ENCODE measurements around the gene YWHAE. TPM values are rescaled to one million over a fixed set of nuclear protein-coding genes. Genes with fewer than 3 reads are reported as not detected.
"Not testable (repeated sequence)": the region's sequence is repeated elsewhere in the genome, so short reads cannot be mapped to it uniquely, and the experiment has no call there.

YWHAE gene
- total and polyA plus RNA-seq, 9 donors = 288 to 589 (median 452) TPM

GRCh38 chr17:1390432-1391367 lies 9.3 kb downstream of the YWHAE start:
- TF ChIP-seq, protein P1, sequence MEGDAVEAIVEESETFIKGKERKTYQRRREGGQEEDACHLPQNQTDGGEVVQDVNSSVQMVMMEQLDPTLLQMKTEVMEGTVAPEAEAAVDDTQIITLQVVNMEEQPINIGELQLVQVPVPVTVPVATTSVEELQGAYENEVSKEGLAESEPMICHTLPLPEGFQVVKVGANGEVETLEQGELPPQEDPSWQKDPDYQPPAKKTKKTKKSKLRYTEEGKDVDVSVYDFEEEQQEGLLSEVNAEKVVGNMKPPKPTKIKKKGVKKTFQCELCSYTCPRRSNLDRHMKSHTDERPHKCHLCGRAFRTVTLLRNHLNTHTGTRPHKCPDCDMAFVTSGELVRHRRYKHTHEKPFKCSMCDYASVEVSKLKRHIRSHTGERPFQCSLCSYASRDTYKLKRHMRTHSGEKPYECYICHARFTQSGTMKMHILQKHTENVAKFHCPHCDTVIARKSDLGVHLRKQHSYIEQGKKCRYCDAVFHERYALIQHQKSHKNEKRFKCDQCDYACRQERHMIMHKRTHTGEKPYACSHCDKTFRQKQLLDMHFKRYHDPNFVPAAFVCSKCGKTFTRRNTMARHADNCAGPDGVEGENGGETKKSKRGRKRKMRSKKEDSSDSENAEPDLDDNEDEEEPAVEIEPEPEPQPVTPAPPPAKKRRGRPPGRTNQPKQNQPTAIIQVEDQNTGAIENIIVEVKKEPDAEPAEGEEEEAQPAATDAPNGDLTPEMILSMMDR (IDR thresholded peaks at IDR 0.05) = no peak
- TF ChIP-seq EP300 (IDR thresholded peaks at IDR 0.05) = no peak
- TF ChIP-seq POLR2A (IDR thresholded peaks at IDR 0.05) = no peak
- Histone ChIP-seq H3K4me3 (no peak overlapping the region), H3K36me3 (no peaks in the 10 kb centered on the region), H3K27ac (no peak overlapping the region), H3K9me3 (no peaks in the 10 kb centered on the region), H3K27me3 (no peaks in the 10 kb centered on the region), H3K4me1 (ENCODE audit: insufficient read depth) (peaks cover 22% of the 10 kb centered on the region)
- intact Hi-C loops (cut with DNase I) = no loop called here
- WGBS, 3 donors = 10% methylated on average over 6 of the region's 6 CpGs
- no peak for DNase-seq

DNA sequence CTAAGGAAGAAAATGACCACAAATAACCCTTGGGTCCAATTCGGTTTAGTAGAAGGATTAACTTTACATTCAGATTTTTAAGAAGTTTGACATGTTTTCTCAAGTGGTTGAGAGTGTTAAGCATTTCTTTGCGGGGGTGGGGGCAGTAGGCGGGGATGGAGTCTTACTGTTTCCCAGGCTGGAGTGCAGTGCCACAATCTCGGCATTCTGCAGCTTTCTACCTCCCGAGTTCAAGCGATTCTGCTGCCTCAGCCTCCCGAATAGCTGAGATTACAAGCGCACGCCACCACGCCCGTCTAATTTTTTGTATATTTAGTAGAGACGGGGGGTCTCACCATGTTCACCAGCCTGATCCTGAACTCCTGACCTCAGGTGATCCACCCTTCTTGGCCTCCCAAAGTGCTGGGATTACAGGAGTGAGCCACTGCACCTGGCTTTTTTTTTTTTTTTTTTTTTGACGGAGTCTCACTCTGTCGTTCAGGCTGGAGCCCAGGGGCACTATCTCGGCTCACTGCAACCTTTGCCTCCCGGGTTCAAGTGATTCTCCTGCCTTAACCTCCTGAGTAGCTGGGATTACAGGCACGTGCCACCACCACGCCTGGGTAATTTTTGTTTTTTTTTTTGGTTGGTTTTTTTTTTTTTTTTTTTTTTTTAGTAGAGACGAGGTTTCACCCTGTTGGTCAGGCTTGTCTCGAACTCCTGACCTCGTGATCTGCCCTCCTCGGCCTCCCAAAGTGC lies 12.4 kb downstream of the YWHAE start:
- peak overlapping the region; percentile 15 for H3K4me3 ChIP-seq
- H3K36me3 ChIP-seq, H3K27ac ChIP-seq, H3K9me3 ChIP-seq, DNase-seq, H3K27me3 ChIP-seq: not testable (repeated sequence)
- peaks cover 30% of the 10 kb centered on the region for H3K4me1 ChIP-seq (ENCODE audit: insufficient read depth)
- 39 to 51% (median 42%) methylated on average over 22 of the region's 22 CpGs for WGBS, 3 donors
- intact Hi-C loops (cut with DNase I) = loop anchor here in 1 of 4 donors (10.0 kb wide), 1 partner anchor 107 kb away; the partner anchor contains the start of gene MYO1C

DNA sequence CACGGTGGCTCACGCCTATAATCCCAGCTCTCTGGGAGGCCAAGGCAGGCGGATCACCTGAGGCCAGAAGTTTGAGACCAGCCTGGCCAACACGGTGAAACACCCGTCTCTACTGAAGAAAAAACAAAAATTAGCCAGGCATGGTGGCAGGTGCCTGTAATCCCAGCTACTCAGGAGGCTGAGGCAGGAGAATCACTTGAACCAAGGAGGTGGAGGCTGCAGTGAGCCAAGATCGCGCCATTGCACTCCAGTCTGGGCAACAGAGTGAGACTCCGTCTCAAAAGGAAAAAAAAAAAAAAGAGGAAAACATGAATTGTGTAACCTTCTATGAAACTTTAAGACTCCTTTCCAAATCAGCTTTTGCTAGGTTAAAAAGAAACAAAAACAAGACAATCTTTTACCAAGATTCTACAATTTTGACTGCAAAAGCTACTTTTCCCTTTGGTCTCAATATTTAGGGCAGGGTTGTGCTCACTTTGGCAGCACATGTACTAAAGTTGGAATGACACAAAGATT lies 13.3 kb downstream of the YWHAE start:
- not testable (repeated sequence) for H3K27ac ChIP-seq, H3K9me3 ChIP-seq, H3K36me3 ChIP-seq, DNase-seq, H3K4me3 ChIP-seq, H3K27me3 ChIP-seq
- peaks cover 29% of the 10 kb centered on the region for H3K4me1 ChIP-seq (ENCODE audit: insufficient read depth)
- WGBS, 3 donors = 57 to 65% (median 58%) methylated on average over 8 of the region's 8 CpGs
- intact Hi-C loops (cut with DNase I) = loop anchor here in 1 of 4 donors (10.0 kb wide), 1 partner anchor 108 kb away; the partner anchor contains the start of gene MYO1C

DNA sequence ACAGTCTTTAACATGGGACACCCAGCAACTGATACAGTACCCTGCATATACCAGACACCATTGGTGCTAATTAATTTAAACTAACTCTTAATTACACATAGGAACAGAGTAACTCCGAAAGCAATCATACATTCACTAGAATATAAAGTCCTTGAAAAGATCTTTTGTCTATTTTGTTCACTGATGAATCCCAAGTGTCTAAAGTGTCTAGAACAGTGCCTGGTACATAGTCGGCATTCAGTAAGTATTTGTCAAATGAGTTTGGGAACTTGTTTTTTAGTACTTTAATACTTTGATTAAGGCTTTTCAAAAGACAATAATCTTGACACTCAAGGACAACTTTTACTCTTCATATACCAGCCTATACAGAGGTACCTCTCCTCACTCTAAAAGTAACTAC lies 13.8 kb downstream of the YWHAE start:
- no peaks in the 10 kb centered on the region for H3K9me3 ChIP-seq
- TF ChIP-seq EP300 (IDR thresholded peaks at IDR 0.05) (no peak), POLR2A (IDR thresholded peaks at IDR 0.05) (no peak)
- TF ChIP-seq, protein P1 (IDR thresholded peaks at IDR 0.05) = no peak
- intact Hi-C loops (cut with DNase I) = loop anchor here in 1 of 4 donors (10.0 kb wide), 1 partner anchor 109 kb away; the partner anchor contains the start of gene MYO1C
- H3K27ac ChIP-seq = no peak overlapping the region
- no peaks in the 10 kb centered on the region for H3K27me3 ChIP-seq
- peaks cover 32% of the 10 kb centered on the region for H3K4me1 ChIP-seq (ENCODE audit: insufficient read depth)
- 44 to 66% (median 48%) methylated on average over 2 of the region's 2 CpGs for WGBS, 3 donors
- DNase-seq = no peak
- H3K36me3 ChIP-seq = no peaks in the 10 kb centered on the region
- no peak overlapping the region for H3K4me3 ChIP-seq

- no peak for TF ChIP-seq EP300 (IDR thresholded peaks at IDR 0.05)
- no peak for TF ChIP-seq POLR2A (IDR thresholded peaks at IDR 0.05)
- TF ChIP-seq, protein P1 (IDR thresholded peaks at IDR 0.05) = no peak
- Histone ChIP-seq H3K27me3 (no peaks in the 10 kb centered on the region), H3K27ac (no peak overlapping the region), H3K4me1 (ENCODE audit: insufficient read depth) (peaks cover 35% of the 10 kb centered on the region), H3K9me3 (no peaks in the 10 kb centered on the region), H3K4me3 (no peak overlapping the region), H3K36me3 (no peaks in the 10 kb centered on the region)
- 36 to 43% (median 40%) methylated on average over 2 of the region's 2 CpGs for WGBS, 3 donors
- DNase-seq = no peak
- intact Hi-C loops (cut with DNase I) = loop anchor here in 1 of 4 donors (10.0 kb wide), 1 partner anchor 109 kb away; the partner anchor contains the start of gene MYO1C
Measured at GRCh38 chr17:1385861-1386260, 14.2 kb downstream of the YWHAE start.

Measured in ovary (tissue), 9 donors.